Endodermal cell (in vitro differentiated cells): ENCODE measurements around the gene DNAJA3. TPM values are rescaled to one million over a fixed set of nuclear protein-coding genes. Genes with fewer than 3 reads are reported as not detected.

Experiments
- DNase-seq: peaks from one replicate; pipeline ENCODE4 v3.0.0-alpha.2; 2017
- H3K27ac ChIP-seq: 2 replicates; pipeline ENCODE4 v1.5.1; 2013; ENCODE audit warnings: mild to moderate bottlenecking, low read depth, low read length, moderate library complexity
- H3K27me3 ChIP-seq: 2 replicates; pipeline ENCODE4 v1.6.1; 2013; ENCODE audit warnings: mild to moderate bottlenecking, low read length, moderate library complexity; ENCODE audit not compliant: insufficient read depth, control insufficient read depth, poor library complexity, severe bottlenecking
- H3K36me3 ChIP-seq: 2 replicates; pipeline ENCODE4 v1.7.0; 2013; ENCODE audit warnings: mild to moderate bottlenecking, low read length, moderate library complexity; ENCODE audit not compliant: control insufficient read depth, insufficient read depth
- H3K4me1 ChIP-seq: one replicate; pipeline ENCODE4 v1.7.0; 2013; ENCODE audit warnings: low read length; ENCODE audit not compliant: control insufficient read depth, insufficient read depth
- H3K4me3 ChIP-seq: 2 replicates; pipeline ENCODE4 v1.5.1; 2013; ENCODE audit warnings: mild to moderate bottlenecking, low read length, moderate library complexity
- H3K9ac ChIP-seq: 2 replicates; pipeline ENCODE4 v1.6.1; 2013; ENCODE audit warnings: mild to moderate bottlenecking, low read length, moderate library complexity; ENCODE audit not compliant: poor library complexity, severe bottlenecking; ENCODE audit errors: extremely low read depth
- H3K9me3 ChIP-seq: 2 replicates; pipeline ENCODE4 v1.6.1; 2013; ENCODE audit warnings: mild to moderate bottlenecking, low read length, moderate library complexity; ENCODE audit not compliant: control insufficient read depth
- H3K27ac Mint-ChIP-seq: 2 replicates; pipeline ENCODE4 v1.8.0; 2020; ENCODE audit warnings: mixed read lengths
- H3K27me3 Mint-ChIP-seq: 2 replicates; pipeline ENCODE4 v1.8.0; 2021; ENCODE audit warnings: mild to moderate bottlenecking, mixed read lengths; ENCODE audit not compliant: insufficient read depth
- H3K36me3 Mint-ChIP-seq: 2 replicates; pipeline ENCODE4 v1.8.0; 2020; ENCODE audit warnings: low read depth, mixed read lengths
- H3K4me1 Mint-ChIP-seq: 2 replicates; pipeline ENCODE4 v1.8.0; 2020; ENCODE audit warnings: mixed read lengths
- H3K4me3 Mint-ChIP-seq: 2 replicates; pipeline ENCODE4 v1.8.0; 2020; ENCODE audit warnings: mild to moderate bottlenecking, moderate library complexity, mixed read lengths
- H3K9me3 Mint-ChIP-seq: 2 replicates; pipeline ENCODE4 v1.8.0; 2020; ENCODE audit warnings: mild to moderate bottlenecking, mixed read lengths
- WGBS, 2 experiments: methylation state at CpG; one replicate each; pipeline versions ENCODE4 v1.1.5 to v1.1.7; 2013; ENCODE audit warnings: missing lambda C conversion rate in 2 of 2, mixed read lengths in 1 of 2; ENCODE audit not compliant: insufficient coverage in 1 of 2, insufficient read length in 1 of 2; 5-methylcytosine and 5-hydroxymethylcytosine counted together
- total RNA-seq, 2 donors: library from RNA; stranded (reverse); fragmentation: NEBNext Ultra II Directional in 1 of 2; extraction: Animal tissue kit (Norgen Biotek cat#: 25700) in 1 of 2; gene quantifications; 2 replicates in 1 of 2; 3 replicates in 1 of 2; pipeline ENCODE4 v1.2.1, GENCODE V29; 2021
- TF ChIP-seq, protein P1 (sequence below): fragments of 200-600 bp; sonication (generic); conservative IDR thresholded peaks from 2 replicates; pipeline ENCODE4 v1.5.0; 2021; ENCODE audit warnings: antibody characterized with exemption, mild to moderate bottlenecking

Gene DNAJA3
- total RNA-seq, 2 donors from 2014 or later: 37.4 to 38.5 TPM

DNA sequence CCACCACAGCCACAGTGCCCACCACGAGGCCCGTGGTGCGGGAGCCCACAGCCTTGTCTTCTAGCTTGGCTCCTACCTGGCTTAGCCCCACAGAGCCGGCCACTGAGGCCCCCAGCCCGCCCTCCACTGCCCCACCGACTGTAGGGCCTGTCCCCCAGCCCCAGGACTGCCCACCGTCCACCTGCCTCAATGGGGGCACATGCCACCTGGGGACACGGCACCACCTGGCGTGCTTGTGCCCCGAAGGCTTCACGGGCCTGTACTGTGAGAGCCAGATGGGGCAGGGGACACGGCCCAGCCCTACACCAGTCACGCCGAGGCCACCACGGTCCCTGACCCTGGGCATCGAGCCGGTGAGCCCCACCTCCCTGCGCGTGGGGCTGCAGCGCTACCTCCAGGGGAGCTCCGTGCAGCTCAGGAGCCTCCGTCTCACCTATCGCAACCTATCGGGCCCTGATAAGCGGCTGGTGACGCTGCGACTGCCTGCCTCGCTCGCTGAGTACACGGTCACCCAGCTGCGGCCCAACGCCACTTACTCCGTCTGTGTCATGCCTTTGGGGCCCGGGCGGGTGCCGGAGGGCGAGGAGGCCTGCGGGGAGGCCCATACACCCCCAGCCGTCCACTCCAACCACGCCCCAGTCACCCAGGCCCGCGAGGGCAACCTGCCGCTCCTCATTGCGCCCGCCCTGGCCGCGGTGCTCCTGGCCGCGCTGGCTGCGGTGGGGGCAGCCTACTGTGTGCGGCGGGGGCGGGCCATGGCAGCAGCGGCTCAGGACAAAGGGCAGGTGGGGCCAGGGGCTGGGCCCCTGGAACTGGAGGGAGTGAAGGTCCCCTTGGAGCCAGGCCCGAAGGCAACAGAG lies 43.5 kb upstream of the DNAJA3 start:
- Mint-ChIP-seq H3K27ac (no peak overlapping the region), H3K36me3 (no peaks in the 10 kb centered on the region), H3K4me1 (peaks cover 7% of the 10 kb centered on the region), H3K9me3 (no peaks in the 10 kb centered on the region), H3K27me3 (no peaks in the 10 kb centered on the region), H3K4me3 (no peak overlapping the region)
- Histone ChIP-seq H3K27me3 (no peaks in the 10 kb centered on the region), H3K36me3 (no peaks in the 10 kb centered on the region), H3K4me1 (peaks cover 5% of the 10 kb centered on the region), H3K4me3 (no peak overlapping the region), H3K9me3 (no peaks in the 10 kb centered on the region), H3K27ac (no peak overlapping the region), H3K9ac (no peak overlapping the region)
- peak; percentile 45 for DNase-seq
- 96% methylated on average over 31 to 55 of the region's 55 CpGs for WGBS, 2 experiments
- TF ChIP-seq, protein P1, sequence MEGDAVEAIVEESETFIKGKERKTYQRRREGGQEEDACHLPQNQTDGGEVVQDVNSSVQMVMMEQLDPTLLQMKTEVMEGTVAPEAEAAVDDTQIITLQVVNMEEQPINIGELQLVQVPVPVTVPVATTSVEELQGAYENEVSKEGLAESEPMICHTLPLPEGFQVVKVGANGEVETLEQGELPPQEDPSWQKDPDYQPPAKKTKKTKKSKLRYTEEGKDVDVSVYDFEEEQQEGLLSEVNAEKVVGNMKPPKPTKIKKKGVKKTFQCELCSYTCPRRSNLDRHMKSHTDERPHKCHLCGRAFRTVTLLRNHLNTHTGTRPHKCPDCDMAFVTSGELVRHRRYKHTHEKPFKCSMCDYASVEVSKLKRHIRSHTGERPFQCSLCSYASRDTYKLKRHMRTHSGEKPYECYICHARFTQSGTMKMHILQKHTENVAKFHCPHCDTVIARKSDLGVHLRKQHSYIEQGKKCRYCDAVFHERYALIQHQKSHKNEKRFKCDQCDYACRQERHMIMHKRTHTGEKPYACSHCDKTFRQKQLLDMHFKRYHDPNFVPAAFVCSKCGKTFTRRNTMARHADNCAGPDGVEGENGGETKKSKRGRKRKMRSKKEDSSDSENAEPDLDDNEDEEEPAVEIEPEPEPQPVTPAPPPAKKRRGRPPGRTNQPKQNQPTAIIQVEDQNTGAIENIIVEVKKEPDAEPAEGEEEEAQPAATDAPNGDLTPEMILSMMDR: no peak

DNA sequence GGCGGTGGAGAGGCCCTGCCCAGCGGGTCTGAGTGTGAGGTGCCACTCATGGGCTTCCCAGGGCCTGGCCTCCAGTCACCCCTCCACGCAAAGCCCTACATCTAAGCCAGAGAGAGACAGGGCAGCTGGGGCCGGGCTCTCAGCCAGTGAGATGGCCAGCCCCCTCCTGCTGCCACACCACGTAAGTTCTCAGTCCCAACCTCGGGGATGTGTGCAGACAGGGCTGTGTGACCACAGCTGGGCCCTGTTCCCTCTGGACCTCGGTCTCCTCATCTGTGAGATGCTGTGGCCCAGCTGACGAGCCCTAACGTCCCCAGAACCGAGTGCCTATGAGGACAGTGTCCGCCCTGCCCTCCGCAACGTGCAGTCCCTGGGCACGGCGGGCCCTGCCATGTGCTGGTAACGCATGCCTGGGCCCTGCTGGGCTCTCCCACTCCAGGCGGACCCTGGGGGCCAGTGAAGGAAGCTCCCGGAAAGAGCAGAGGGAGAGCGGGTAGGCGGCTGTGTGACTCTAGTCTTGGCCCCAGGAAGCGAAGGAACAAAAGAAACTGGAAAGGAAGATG lies 42.8 kb upstream of the DNAJA3 start:
- Histone ChIP-seq H3K9me3 (no peaks in the 10 kb centered on the region), H3K27me3 (no peaks in the 10 kb centered on the region), H3K4me3 (no peak overlapping the region), H3K36me3 (no peaks in the 10 kb centered on the region), H3K9ac (no peak overlapping the region), H3K4me1 (no peaks in the 10 kb centered on the region), H3K27ac (no peak overlapping the region)
- DNase-seq: peak; percentile 44
- TF ChIP-seq, protein P1: no peak
- Mint-ChIP-seq H3K27ac (no peak overlapping the region), H3K4me3 (no peak overlapping the region), H3K4me1 (peaks cover 1% of the 10 kb centered on the region), H3K9me3 (no peaks in the 10 kb centered on the region), H3K27me3 (no peaks in the 10 kb centered on the region), H3K36me3 (no peaks in the 10 kb centered on the region)
- 95 to 96% methylated on average over 12 to 20 of the region's 21 CpGs for WGBS, 2 experiments

DNA sequence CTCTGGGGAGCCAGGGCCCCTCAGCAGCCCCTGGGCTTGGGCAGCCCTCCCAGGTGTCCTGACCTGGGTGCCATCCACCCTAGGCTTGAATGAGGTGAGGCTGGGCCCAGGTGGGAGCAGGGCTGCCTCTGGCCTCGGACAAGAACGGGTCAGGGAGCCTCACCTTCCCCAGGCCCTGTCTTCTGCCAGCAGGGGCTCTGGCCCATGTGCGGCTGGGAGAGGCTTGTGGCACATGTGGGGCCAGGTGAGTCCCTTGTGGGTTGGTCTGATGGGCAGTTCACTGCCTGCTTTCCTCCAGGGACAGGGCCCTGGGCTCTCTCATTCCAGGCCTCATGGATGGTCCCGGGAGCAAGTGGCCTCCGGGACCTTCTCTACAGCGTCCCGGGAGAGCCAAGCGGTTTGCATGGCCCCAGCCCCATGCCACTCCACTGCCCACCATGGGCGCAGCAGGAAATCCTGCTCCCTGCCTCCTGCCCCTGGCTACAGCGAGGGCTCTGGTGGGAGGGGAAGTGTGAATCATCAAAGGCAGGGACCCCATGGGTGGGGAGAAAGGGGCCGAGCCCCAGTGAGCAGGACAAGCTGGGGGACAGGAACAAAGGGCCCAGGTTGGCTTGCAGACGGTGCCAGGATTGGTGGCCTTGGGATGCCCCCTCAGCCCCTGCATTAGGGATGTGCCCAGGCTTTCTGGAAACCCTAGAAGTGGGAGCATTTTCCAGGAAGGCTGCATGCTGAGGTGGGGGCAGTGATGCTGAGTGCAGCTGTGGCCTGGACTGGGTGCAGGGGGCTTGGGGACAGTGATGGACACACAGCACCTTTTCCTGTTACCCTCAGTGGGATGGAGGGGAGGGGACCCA lies 41.9 kb upstream of the DNAJA3 start:
- Mint-ChIP-seq H3K27ac (no peak overlapping the region), H3K9me3 (no peaks in the 10 kb centered on the region), H3K36me3 (no peaks in the 10 kb centered on the region), H3K27me3 (no peaks in the 10 kb centered on the region), H3K4me1 (no peaks in the 10 kb centered on the region), H3K4me3 (no peak overlapping the region)
- 93 to 100% methylated on average over 5 to 12 of the region's 12 CpGs for WGBS, 2 experiments
- TF ChIP-seq, protein P1: no peak
- Histone ChIP-seq H3K4me3 (no peak overlapping the region), H3K4me1 (no peaks in the 10 kb centered on the region), H3K9ac (no peak overlapping the region), H3K36me3 (no peaks in the 10 kb centered on the region), H3K9me3 (no peaks in the 10 kb centered on the region), H3K27ac (no peak overlapping the region), H3K27me3 (no peaks in the 10 kb centered on the region)
- DNase-seq: peak; percentile 42
